HepG2 (cell line): ENCODE measurements around the gene ATP8A2. TPM values are rescaled to one million over a fixed set of nuclear protein-coding genes. Genes with fewer than 3 reads are reported as not detected.

Experiments used
- ATAC-seq: fragments of 200-7000 bp; cut with Tn5 transposase; 3 replicates; pipeline ENCODE4 v1.9.1; 2020; ENCODE audit warnings: mild to moderate bottlenecking, moderate library complexity
- BruUV-seq: library from RNA; stranded (reverse); fragments of 400-500 nt; replicated peaks from 2 replicates; lab custom pipeline; 2021; lab: Mats Ljungman, UMichigan
- CTCF ChIA-PET: fragments of 300-600 bp; formaldehyde crosslinking; extraction: SDS; loops from one replicate; lab custom pipeline; 2021; ENCODE audit warnings: low total read pairs, inconsistent platforms, low intra/inter-chr PET ratio; lab: Yijun Ruan, JAX
- POLR2A ChIA-PET: fragments of 350-600 bp; sonication (Branson Sonifier 250); formaldehyde crosslinking; loops from one replicate; lab custom pipeline; 2020; ENCODE audit warnings: antibody characterized with exemption, inconsistent platforms; lab: Yijun Ruan, JAX
- DNase-seq: peaks from one replicate; pipeline ENCODE4 v3.0.0-alpha.2; 2015; ENCODE audit warnings: low spot score
- FAIRE-seq: peaks from 3 replicates; lab custom pipeline; 2011; peaks lifted over from hg19 to GRCh38; lab: Jason Lieb, UNC
- H2AFZ ChIP-seq: one replicate; pipeline ENCODE4 v1.6.1; 2011; ENCODE audit warnings: low read length, inconsistent platforms
- H3K27ac ChIP-seq: fragments of 300-600 bp; 3 replicates; pipeline ENCODE4 v1.8.0; 2011; ENCODE audit warnings: mixed run types, mild to moderate bottlenecking, mixed read lengths, low read length, inconsistent platforms; ENCODE audit not compliant: insufficient read depth; ENCODE audit errors: extremely low read length
- H3K27me3 ChIP-seq, 2 experiments: fragments of 200-600 bp in 1 of 2; 2 replicates in 1 of 2; 3 replicates in 1 of 2; pipeline versions ENCODE4 v1.6.0 to v1.8.0; 2011; ENCODE audit warnings: low read length in 2 of 2, mild to moderate bottlenecking in 2 of 2, moderate library complexity in 2 of 2, inconsistent platforms in 1 of 2; ENCODE audit not compliant: insufficient read depth in 2 of 2, control insufficient read depth in 1 of 2
- H3K36me3 ChIP-seq, 2 experiments: fragments of 200-600 bp in 1 of 2; replicated peaks in 1 of 2; 2 replicates in 1 of 2; 3 replicates in 1 of 2; pipeline versions ENCODE4 v1.5.1 to v1.8.0; 2011; ENCODE audit warnings: low read length in 2 of 2, inconsistent platforms in 1 of 2; ENCODE audit not compliant: insufficient read depth in 2 of 2, control insufficient read depth in 1 of 2
- H3K4me1 ChIP-seq: 2 replicates; pipeline ENCODE4 v1.5.1; 2012; ENCODE audit warnings: low read length, inconsistent platforms; ENCODE audit not compliant: insufficient read depth
- H3K4me2 ChIP-seq: 2 replicates; pipeline ENCODE4 v1.6.0; 2011; ENCODE audit warnings: low read depth, low read length, inconsistent platforms
- H3K4me3 ChIP-seq, 3 experiments: fragments of 200-600 bp in 1 of 3; sonication (generic), shearing (Covaris generic) in 1 of 3; replicated peaks in 1 of 3; 2 replicates each; pipeline ENCODE4 v1.5.1; 2011 to 2016; ENCODE audit warnings: low read length in 3 of 3, inconsistent platforms in 2 of 3, low read depth in 2 of 3, mild to moderate bottlenecking in 2 of 3, control low read depth in 1 of 3, mixed read lengths in 1 of 3; ENCODE audit not compliant: insufficient read depth in 1 of 3
- H3K79me2 ChIP-seq: one replicate; pipeline ENCODE4 v1.6.1; 2011; ENCODE audit warnings: low read length, inconsistent platforms; ENCODE audit not compliant: insufficient read depth
- H3K9ac ChIP-seq: 2 replicates; pipeline ENCODE4 v1.6.0; 2011; ENCODE audit warnings: mild to moderate bottlenecking, low read depth, low read length, inconsistent platforms; ENCODE audit not compliant: insufficient read depth
- H3K9me3 ChIP-seq: 2 replicates; pipeline ENCODE4 v1.5.1; 2012; ENCODE audit warnings: mild to moderate bottlenecking, low read length
- H4K20me1 ChIP-seq: 2 replicates; pipeline ENCODE4 v1.6.0; 2011; ENCODE audit warnings: inconsistent platforms, mild to moderate bottlenecking, low read length, moderate library complexity; ENCODE audit not compliant: insufficient read depth
- DZIP1 ChIP-seq: sonication (generic); formaldehyde crosslinking; IDR thresholded peaks from 2 replicates; pipeline ENCODE4 v1.5.0; 2020; ENCODE audit warnings: mild to moderate bottlenecking, missing genetic modification reagents
- JUN ChIP-seq: sonication (generic); formaldehyde crosslinking; IDR thresholded peaks from 2 replicates; pipeline ENCODE4 v1.4.0; 2020; ENCODE audit warnings: mild to moderate bottlenecking, missing genetic modification reagents
- KMT2B ChIP-seq: IDR thresholded peaks from 2 replicates; pipeline ENCODE4 v1.6.1; 2016; ENCODE audit warnings: missing genetic modification reagents, missing compliant biosample characterization
- NFATC3 ChIP-seq: sonication (generic); formaldehyde crosslinking; IDR thresholded peaks from 2 replicates; pipeline ENCODE4 v1.5.1; 2020; ENCODE audit warnings: mild to moderate bottlenecking, missing genetic modification reagents
- NKX3-1 ChIP-seq: sonication (generic); formaldehyde crosslinking; IDR thresholded peaks from 2 replicates; pipeline ENCODE4 v1.5.0; 2020; ENCODE audit warnings: missing genetic modification reagents
- PAWR ChIP-seq: sonication (generic); formaldehyde crosslinking; IDR thresholded peaks from 2 replicates; pipeline ENCODE4 v1.4.0; 2020; ENCODE audit warnings: missing genetic modification reagents, mild to moderate bottlenecking, borderline replicate concordance
- RBFOX2 ChIP-seq: fragments of 200-400 bp; formaldehyde crosslinking; IDR thresholded peaks from 2 replicates; pipeline ENCODE4 v1.6.1; 2017; ENCODE audit warnings: low read depth, mild to moderate bottlenecking, low read length
- SKI ChIP-seq: fragments of 450-650 bp; IDR thresholded peaks from one replicate; pipeline ENCODE4 v1.6.1; 2018; ENCODE audit warnings: mild to moderate bottlenecking; ENCODE audit not compliant: partially characterized antibody
- ZNF17 ChIP-seq: sonication (generic); formaldehyde crosslinking; IDR thresholded peaks from 2 replicates; pipeline ENCODE4 v1.5.0; 2020; ENCODE audit warnings: mild to moderate bottlenecking, missing genetic modification reagents
- ZNF326 ChIP-seq: sonication (generic); formaldehyde crosslinking; IDR thresholded peaks from 2 replicates; pipeline ENCODE4 v1.4.0; 2020; ENCODE audit warnings: missing genetic modification reagents, borderline replicate concordance
- ZNF331 ChIP-seq: sonication (generic); formaldehyde crosslinking; IDR thresholded peaks from 2 replicates; pipeline ENCODE4 v1.4.0; 2020; ENCODE audit warnings: missing genetic modification reagents
- ZNF557 ChIP-seq: sonication (generic); formaldehyde crosslinking; IDR thresholded peaks from 2 replicates; pipeline ENCODE4 v1.4.0; 2020; ENCODE audit warnings: missing genetic modification reagents
- ZNF619 ChIP-seq: sonication (generic); formaldehyde crosslinking; IDR thresholded peaks from 2 replicates; pipeline ENCODE4 v1.4.0; 2020; ENCODE audit warnings: mild to moderate bottlenecking, missing genetic modification reagents
- ZNF720 ChIP-seq: sonication (generic); formaldehyde crosslinking; IDR thresholded peaks from 2 replicates; pipeline ENCODE4 v1.4.0; 2020; ENCODE audit warnings: missing genetic modification reagents
- ZNF800 ChIP-seq: sonication (generic); formaldehyde crosslinking; IDR thresholded peaks from 2 replicates; pipeline ENCODE4 v1.4.0; 2020; ENCODE audit warnings: missing genetic modification reagents
- ZSCAN25 ChIP-seq: sonication (generic); formaldehyde crosslinking; IDR thresholded peaks from 2 replicates; pipeline ENCODE4 v1.8.0; 2022; ENCODE audit warnings: mild to moderate bottlenecking, missing genetic modification reagents
- WGBS: methylation state at CpG from one replicate; pipeline ENCODE4 v1.1.6; 2017; ENCODE audit warnings: low lambda C conversion rate; 5-methylcytosine and 5-hydroxymethylcytosine counted together
- in situ Hi-C: cut with HindIII; loops from 2 replicates; pipeline ENCODE4 v1.10.0; 2017; ENCODE audit warnings: low pct_unique_long_range_greater_than_20kb; ENCODE audit not compliant: extremely low pct_ligation_motif_present
- intact Hi-C: fragments of 100-400 bp; cut with micrococcal nuclease; formaldehyde crosslinking; loops from one replicate; pipeline ENCODE4 v1.10.0; 2022; ENCODE audit not compliant: unreplicated experiment
- polyA plus RNA-seq, 8 experiments: library from polyadenylated mRNA; depleted of rRNA in 3 of 8; stranded (reverse) in 7 of 8; unstranded in 1 of 8; fragments of >200 nt; fragmentation: Illumina TruSeq in 4 of 8; extraction: Trizol in 4 of 8; gene quantifications; 2 replicates each; pipeline versions ENCODE4 v1.2.1 to v1.2.3, GENCODE V29; 2011 to 2016; ENCODE audit warnings: low read depth in 4 of 8, missing spikeins in 1 of 8, mixed read lengths in 1 of 8; ENCODE audit not compliant: insufficient read depth in 1 of 8
- total RNA-seq, 5 experiments: library from RNA; depleted of rRNA; stranded (reverse); fragments of >200 nt; fragmentation: Illumina TruSeq; extraction: Trizol; gene quantifications; 2 replicates each; pipeline ENCODE4 v1.2.3, GENCODE V29; 2016; ENCODE audit warnings: low read depth in 1 of 5

The ATP8A2 gene
- total and polyA plus RNA-seq, 2 of the 13 experiments (the other 11 are each of a cell fraction or from before 2014, with no cell fraction given), result 0.09 TPM; not detected in 1

GRCh38 chr13:25869941-25870340 is 498.2 kb downstream of the ATP8A2 start:
- Histone ChIP-seq H3K4me1 (no peaks in the 10 kb centered on the region), H2AFZ (no peak overlapping the region), H3K36me3 (no peaks in the 10 kb centered on the region), H3K27ac (no peak overlapping the region), H3K9me3 (no peaks in the 10 kb centered on the region), H3K4me3 (no peak overlapping the region), H3K27me3 (peaks cover 0 to 3% of the 10 kb centered on the region in 2 experiments; a peak in 1 of 5 replicates), H4K20me1 (no peaks in the 10 kb centered on the region), H3K4me2 (no peak overlapping the region), H3K9ac (no peak overlapping the region), H3K79me2 (no peaks in the 10 kb centered on the region)
- intact Hi-C loops, result no loop called here
- FAIRE-seq (no peak), ATAC-seq (no peak), DNase-seq (no peak)
- WGBS, result 17% methylated on average over 5 of the region's 12 CpGs
- no TSS peak for BruUV-seq
- TF ChIP-seq ZNF326 (CRISPR knock-in tag), result no peak
- TF ChIP-seq PAWR, result no peak
- no peak for TF ChIP-seq ZSCAN25
- CTCF ChIA-PET, result no interaction called here
- POLR2A ChIA-PET, result no interaction called here
- in situ Hi-C loops, result no loop called here

- peaks cover 0 to 3% of the 10 kb centered on the region in 2 experiments; a peak in 1 of 5 replicates for H3K27me3 ChIP-seq
- CTCF ChIA-PET, result no interaction called here
- TF ChIP-seq SKI, result no peak
- TF ChIP-seq RBFOX2, result no peak
- no peak for TF ChIP-seq KMT2B (CRISPR knock-in tag)
- no peak for TF ChIP-seq JUN (CRISPR knock-in tag)
- no peak for TF ChIP-seq ZNF331 (CRISPR knock-in tag)
- no peak for TF ChIP-seq ZNF17 (CRISPR knock-in tag)
- TF ChIP-seq NKX3-1 (CRISPR knock-in tag), result no peak
- TF ChIP-seq ZNF720 (CRISPR knock-in tag), result no peak
- TF ChIP-seq ZNF619 (CRISPR knock-in tag), result no peak
- no peak for TF ChIP-seq NFATC3
- no peak for TF ChIP-seq ZNF557 (CRISPR knock-in tag)
- TF ChIP-seq DZIP1 (CRISPR knock-in tag), result no peak
- TF ChIP-seq ZNF800 (CRISPR knock-in tag), result no peak
These were observed 499.8 kb downstream of the ATP8A2 start for GRCh38 chr13:25871389-25872125.

More at GRCh38 chr13:25871389-25872125, 499.8 kb downstream of the ATP8A2 start:
- FAIRE-seq, result no peak
- Histone ChIP-seq H3K4me3 (no peak overlapping the region), H3K9me3 (no peaks in the 10 kb centered on the region), H3K9ac (no peak overlapping the region), H3K36me3 (no peaks in the 10 kb centered on the region), H3K4me2 (no peak overlapping the region), H2AFZ (no peak overlapping the region), H3K27ac (no peak overlapping the region), H4K20me1 (no peaks in the 10 kb centered on the region), H3K79me2 (no peaks in the 10 kb centered on the region), H3K4me1 (no peaks in the 10 kb centered on the region)
- ATAC-seq, result no peak
- DNase-seq, result no peak
- intact Hi-C loops (no loop called here), in situ Hi-C loops (no loop called here)
- no TSS peak for BruUV-seq
- 47% methylated on average over 11 of the region's 11 CpGs for WGBS
- POLR2A ChIA-PET, result no interaction called here
